Ectodermal cell (in vitro differentiated cells): ENCODE measurements around the gene TCEA2.
"Not testable (repeated sequence)": the region's sequence is repeated elsewhere in the genome, so short reads cannot be mapped to it uniquely, and the experiment has no call there.

Experiments used
- H3K27ac ChIP-seq: 2 replicates; pipeline ENCODE4 v1.7.0; 2013; ENCODE audit warnings: mild to moderate bottlenecking, low read depth, low read length; ENCODE audit not compliant: insufficient read depth, poor library complexity, severe bottlenecking
- H3K27me3 ChIP-seq: 2 replicates; pipeline ENCODE4 v1.7.0; 2013; ENCODE audit warnings: mild to moderate bottlenecking, low read length; ENCODE audit not compliant: insufficient read depth, control insufficient read depth, poor library complexity, severe bottlenecking
- H3K36me3 ChIP-seq: one replicate; pipeline ENCODE4 v1.7.0; 2013; ENCODE audit warnings: low read length; ENCODE audit not compliant: control insufficient read depth, insufficient read depth
- H3K4me1 ChIP-seq: one replicate; pipeline ENCODE4 v1.7.0; 2013; ENCODE audit warnings: low read length; ENCODE audit not compliant: control insufficient read depth, insufficient read depth
- H3K4me3 ChIP-seq: 2 replicates; pipeline ENCODE4 v1.7.0; 2013; ENCODE audit warnings: low read depth, low read length, control low read depth; ENCODE audit not compliant: insufficient read depth
- H3K9me3 ChIP-seq: 2 replicates; pipeline ENCODE4 v1.7.0; 2013; ENCODE audit warnings: mild to moderate bottlenecking, low read length, moderate library complexity; ENCODE audit not compliant: control insufficient read depth
- WGBS, 2 experiments: methylation state at CpG; one replicate each; pipeline ENCODE4 v1.1.7; 2013; ENCODE audit warnings: missing lambda C conversion rate in 2 of 2; 5-methylcytosine and 5-hydroxymethylcytosine counted together

Gene TCEA2

DNA sequence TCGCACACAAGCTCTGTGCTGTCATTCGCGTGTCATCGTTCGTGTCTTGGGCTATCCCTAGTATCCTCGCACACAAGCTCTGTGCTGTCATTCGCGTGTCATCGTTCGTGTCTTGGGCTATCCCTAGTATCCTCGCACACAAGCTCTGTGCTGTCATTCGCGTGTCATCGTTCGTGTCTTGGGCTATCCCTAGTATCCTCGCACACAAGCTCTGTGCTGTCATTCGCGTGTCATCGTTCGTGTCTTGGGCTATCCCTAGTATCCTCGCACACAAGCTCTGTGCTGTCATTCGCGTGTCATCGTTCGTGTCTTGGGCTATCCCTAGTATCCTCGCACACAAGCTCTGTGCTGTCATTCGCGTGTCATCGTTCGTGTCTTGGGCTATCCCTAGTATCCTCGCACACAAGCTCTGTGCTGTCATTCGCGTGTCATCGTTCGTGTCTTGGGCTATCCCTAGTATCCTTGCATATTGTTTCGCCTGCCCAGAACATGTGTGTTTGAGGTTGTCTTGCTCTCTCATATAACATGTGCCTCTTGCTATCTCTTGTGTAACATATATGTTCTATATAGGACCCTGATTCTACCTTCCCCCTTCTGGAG, 24.3 kb downstream of the TCEA2 start:
- Histone ChIP-seq H3K27me3 (peaks cover 59% of the 10 kb centered on the region), H3K4me1 (peaks cover 21% of the 10 kb centered on the region)
- not testable (repeated sequence) for H3K9me3 ChIP-seq, H3K27ac ChIP-seq, H3K4me3 ChIP-seq, H3K36me3 ChIP-seq
- WGBS, 2 experiments: 96% methylated on average over 6 of the region's 36 CpGs

DNA sequence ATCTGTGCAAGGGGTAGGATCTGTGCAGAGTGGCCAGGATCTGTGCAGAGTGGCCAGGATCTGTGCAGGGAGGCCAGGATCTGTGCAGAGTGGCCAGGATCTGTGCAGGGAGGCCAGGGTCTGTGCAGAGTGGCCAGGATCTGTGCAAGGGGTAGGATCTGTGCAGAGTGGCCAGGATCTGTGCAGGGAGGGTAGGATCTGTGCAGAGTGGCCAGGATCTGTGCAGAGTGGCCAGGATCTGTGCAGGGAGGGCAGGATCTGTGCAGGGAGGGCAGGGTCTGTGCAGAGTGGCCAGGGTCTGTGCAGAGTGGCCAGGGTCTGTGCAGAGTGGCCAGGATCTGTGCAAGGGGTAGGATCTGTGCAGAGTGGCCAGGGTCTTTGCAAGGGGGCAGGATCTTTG, 25.6 kb downstream of the TCEA2 start:
- not testable (repeated sequence) for H3K9me3 ChIP-seq, H3K4me3 ChIP-seq, H3K27ac ChIP-seq, H3K36me3 ChIP-seq
- Histone ChIP-seq H3K4me1 (peaks cover 16% of the 10 kb centered on the region), H3K27me3 (peaks cover 50% of the 10 kb centered on the region)

DNA sequence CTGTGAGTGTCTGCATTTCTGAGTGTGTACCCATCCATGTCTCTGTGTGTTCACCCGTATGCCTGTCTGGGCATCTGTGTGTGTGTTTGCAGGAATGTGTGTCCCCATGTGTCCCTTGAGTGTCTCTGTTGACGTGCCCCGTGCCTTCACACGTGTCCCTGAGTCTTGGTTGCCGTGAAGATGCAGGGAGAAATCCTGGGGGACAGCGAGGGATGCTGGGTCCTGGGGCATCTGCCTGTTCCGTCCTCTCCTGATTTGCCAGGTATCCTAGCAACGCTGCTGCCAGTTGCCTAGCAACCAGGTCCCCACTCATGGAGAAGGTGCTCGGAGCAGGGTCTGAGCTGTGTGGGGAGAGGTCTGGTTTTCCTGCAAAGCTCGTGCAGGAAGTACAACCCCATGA, 27.2 kb downstream of the TCEA2 start:
- H3K27me3 ChIP-seq: peaks cover 34% of the 10 kb centered on the region
- no peaks in the 10 kb centered on the region for H3K9me3 ChIP-seq
- 74 to 78% methylated on average over 10 of the region's 10 CpGs for WGBS, 2 experiments
- H3K27ac ChIP-seq: no peak overlapping the region
- H3K36me3 ChIP-seq: no peaks in the 10 kb centered on the region
- peaks cover 8% of the 10 kb centered on the region for H3K4me1 ChIP-seq
- no peak overlapping the region for H3K4me3 ChIP-seq

- H3K4me3 ChIP-seq: no peak overlapping the region
- no peaks in the 10 kb centered on the region for H3K9me3 ChIP-seq
- H3K4me1 ChIP-seq: peaks cover 8% of the 10 kb centered on the region
- H3K27ac ChIP-seq: no peak overlapping the region
- H3K27me3 ChIP-seq: peaks cover 23% of the 10 kb centered on the region
- WGBS, 2 experiments: 88 to 92% methylated on average over 19 of the region's 19 CpGs
- H3K36me3 ChIP-seq: no peaks in the 10 kb centered on the region
Measured at GRCh38 chr20:64091340-64091739, 28.3 kb downstream of the TCEA2 start.

GRCh38 chr20:64091770-64092169, 28.8 kb downstream of the TCEA2 start:
- H3K4me3 ChIP-seq: no peak overlapping the region
- 23 to 28% methylated on average over 16 of the region's 16 CpGs for WGBS, 2 experiments
- H3K27me3 ChIP-seq: peaks cover 19% of the 10 kb centered on the region
- no peak overlapping the region for H3K27ac ChIP-seq
- H3K4me1 ChIP-seq: peaks cover 8% of the 10 kb centered on the region
- H3K36me3 ChIP-seq: no peaks in the 10 kb centered on the region
- no peaks in the 10 kb centered on the region for H3K9me3 ChIP-seq

DNA sequence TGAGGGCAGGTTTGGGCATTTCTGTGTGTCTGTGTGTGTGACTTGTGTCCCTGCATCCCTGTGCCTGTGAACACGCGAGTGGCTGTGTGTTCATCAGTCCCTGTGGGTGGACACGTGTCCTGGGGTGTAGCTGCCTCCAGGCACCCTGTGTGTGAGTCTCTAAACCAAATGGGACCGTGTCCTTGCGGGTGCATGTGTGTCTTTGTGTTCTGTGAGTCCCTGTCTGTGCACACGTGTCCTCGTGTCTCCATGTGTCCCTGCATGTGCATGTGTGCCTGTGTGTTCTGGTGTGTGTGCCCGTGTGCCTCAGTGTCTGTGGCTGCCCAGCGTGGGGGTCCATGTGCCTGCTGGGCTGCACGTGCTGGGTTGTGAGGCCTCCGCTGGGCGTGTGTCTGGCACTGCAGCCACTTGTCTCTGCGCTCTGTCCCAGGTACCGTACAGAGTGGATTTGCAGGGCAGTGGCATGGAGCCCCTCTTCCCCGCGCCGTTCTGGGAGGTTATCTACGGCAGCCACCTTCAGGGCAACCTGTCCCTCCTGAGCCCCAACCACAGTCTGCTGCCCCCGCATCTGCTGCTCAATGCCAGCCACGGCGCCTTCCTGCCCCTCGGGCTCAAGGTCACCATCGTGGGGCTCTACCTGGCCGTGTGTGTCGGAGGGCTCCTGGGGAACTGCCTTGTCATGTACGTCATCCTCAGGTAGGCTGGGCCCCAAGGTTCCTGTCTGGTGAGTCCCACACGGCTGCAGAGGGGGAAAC, 29.4 kb downstream of the TCEA2 start:
- H3K4me3 ChIP-seq: no peak overlapping the region
- H3K9me3 ChIP-seq: no peaks in the 10 kb centered on the region
- 84 to 86% methylated on average over 27 of the region's 27 CpGs for WGBS, 2 experiments
- H3K36me3 ChIP-seq: no peaks in the 10 kb centered on the region
- peaks cover 17% of the 10 kb centered on the region for H3K27me3 ChIP-seq
- no peak overlapping the region for H3K27ac ChIP-seq
- H3K4me1 ChIP-seq: peaks cover 8% of the 10 kb centered on the region

DNA sequence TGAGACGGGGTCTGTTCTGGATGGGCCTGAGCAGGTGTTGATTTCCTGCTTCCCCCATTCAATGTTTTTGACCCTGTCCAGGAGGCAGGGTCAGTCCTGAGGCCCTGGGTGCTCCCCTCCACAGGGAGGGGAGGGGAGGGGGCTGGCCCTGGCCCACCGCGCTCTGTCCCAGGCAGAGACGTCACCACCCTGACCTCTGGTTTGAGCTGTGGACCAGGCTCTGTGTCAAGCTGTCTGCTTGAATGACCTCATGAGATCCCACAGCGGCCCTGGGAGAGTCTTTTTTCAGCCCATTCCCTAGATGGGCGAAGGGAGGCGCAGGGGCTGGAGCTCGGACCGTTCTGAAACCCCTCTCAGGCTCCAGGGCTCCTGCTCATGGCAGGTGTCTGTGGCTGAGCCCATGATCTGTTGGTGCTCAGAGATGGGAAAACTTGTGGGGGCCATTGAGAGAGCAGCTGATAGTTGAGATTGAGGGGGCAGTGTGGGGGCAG, 30.1 kb downstream of the TCEA2 start:
- Histone ChIP-seq H3K27me3 (peaks cover 17% of the 10 kb centered on the region), H3K27ac (no peak overlapping the region), H3K4me1 (peaks cover 8% of the 10 kb centered on the region), H3K4me3 (no peak overlapping the region), H3K36me3 (no peaks in the 10 kb centered on the region), H3K9me3 (no peaks in the 10 kb centered on the region)
- 71 to 72% methylated on average over 9 of the region's 9 CpGs for WGBS, 2 experiments

DNA sequence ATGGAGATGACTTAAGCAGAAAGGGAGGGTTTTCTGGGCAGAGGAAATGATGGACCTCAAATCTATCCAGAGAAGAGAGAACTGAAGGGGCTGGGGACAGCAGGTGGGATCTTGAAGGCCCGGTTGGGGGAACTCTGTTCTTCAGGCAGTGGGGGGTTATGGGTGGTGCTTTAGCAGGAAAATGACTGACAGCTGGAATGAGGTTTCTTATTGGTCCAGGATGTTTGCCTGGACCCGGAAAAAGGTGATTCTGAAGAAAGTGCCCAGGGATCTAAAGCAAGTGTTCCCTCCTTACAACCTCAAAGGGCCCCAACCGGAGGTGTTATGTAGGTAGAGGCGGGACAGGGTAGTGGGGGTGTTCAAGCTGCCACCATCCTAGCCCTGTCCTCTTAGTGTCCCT, 32.5 kb downstream of the TCEA2 start:
- WGBS, 2 experiments: 79 to 85% methylated on average over 4 of the region's 4 CpGs
- peaks cover 8% of the 10 kb centered on the region for H3K4me1 ChIP-seq
- H3K27ac ChIP-seq: no peak overlapping the region
- no peaks in the 10 kb centered on the region for H3K36me3 ChIP-seq
- no peak overlapping the region for H3K4me3 ChIP-seq
- H3K27me3 ChIP-seq: peaks cover 8% of the 10 kb centered on the region
- no peaks in the 10 kb centered on the region for H3K9me3 ChIP-seq

- H3K36me3 ChIP-seq: no peaks in the 10 kb centered on the region
- H3K27me3 ChIP-seq: peaks cover 13% of the 10 kb centered on the region
- no peak overlapping the region for H3K27ac ChIP-seq
- WGBS, 2 experiments: 92 to 94% methylated on average over 11 of the region's 11 CpGs
- no peak overlapping the region for H3K4me3 ChIP-seq
- peaks cover 8% of the 10 kb centered on the region for H3K4me1 ChIP-seq
- no peaks in the 10 kb centered on the region for H3K9me3 ChIP-seq
Measured at GRCh38 chr20:64095927-64096326, 32.9 kb downstream of the TCEA2 start.

- WGBS, 2 experiments: 77% methylated on average over 6 of the region's 6 CpGs
- no peak overlapping the region for H3K27ac ChIP-seq
- H3K9me3 ChIP-seq: no peaks in the 10 kb centered on the region
- no peak overlapping the region for H3K4me3 ChIP-seq
- H3K36me3 ChIP-seq: no peaks in the 10 kb centered on the region
- peaks cover 8% of the 10 kb centered on the region for H3K4me1 ChIP-seq
- H3K27me3 ChIP-seq: peaks cover 19% of the 10 kb centered on the region
Measured at GRCh38 chr20:64096535-64096934, 33.5 kb downstream of the TCEA2 start.
